Upper lobe of left lung (tissue), 4 donors: ENCODE measurements around the gene DPP6.

ENCODE experiments used
- CTCF ChIP-seq, 6 experiments: fragments of 450-650 bp in 4 of 6; fragments of 200-600 bp in 2 of 6; sonication (generic) in 2 of 6; IDR thresholded peaks; one replicate each; pipeline ENCODE4 v1.5.1; 2016 to 2019; ENCODE audit warnings: antibody characterized with exemption in 6 of 6
- POLR2A ChIP-seq, 4 donors: fragments of 450-650 bp; IDR thresholded peaks; one replicate each; pipeline ENCODE4 v1.5.1; 2016 to 2017; ENCODE audit warnings: antibody characterized with exemption in 4 of 4, mild to moderate bottlenecking in 2 of 4

DNA sequence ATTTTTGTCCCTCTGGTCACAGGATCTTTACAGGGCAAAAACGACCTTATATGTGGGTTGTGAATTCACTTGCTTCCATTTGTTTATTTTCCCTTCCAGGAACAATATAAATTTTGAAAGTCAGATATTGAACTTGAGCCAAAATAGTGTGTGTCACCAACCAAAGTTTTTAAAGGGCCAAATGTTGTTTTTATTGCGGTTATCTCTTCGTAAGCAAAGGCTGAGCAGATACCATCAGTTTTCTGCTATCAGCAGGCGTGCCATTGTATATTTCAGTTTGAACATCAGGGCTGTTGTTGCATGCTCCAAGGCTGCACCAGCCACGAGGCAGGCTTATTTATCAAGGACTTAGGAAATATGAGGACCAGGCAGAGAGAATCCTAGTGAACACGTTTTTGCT is 790.4 kb downstream of the DPP6 start:
- TF ChIP-seq CTCF (IDR thresholded peaks at IDR 0.05): no peak
- no peak for TF ChIP-seq POLR2A (IDR thresholded peaks at IDR 0.05)
